Measurements from ENCODE around the gene FBXL12. TPM values are rescaled to one million over a fixed set of nuclear protein-coding genes. Genes with fewer than 3 reads are reported as not detected.

The FBXL12 gene, protein sequence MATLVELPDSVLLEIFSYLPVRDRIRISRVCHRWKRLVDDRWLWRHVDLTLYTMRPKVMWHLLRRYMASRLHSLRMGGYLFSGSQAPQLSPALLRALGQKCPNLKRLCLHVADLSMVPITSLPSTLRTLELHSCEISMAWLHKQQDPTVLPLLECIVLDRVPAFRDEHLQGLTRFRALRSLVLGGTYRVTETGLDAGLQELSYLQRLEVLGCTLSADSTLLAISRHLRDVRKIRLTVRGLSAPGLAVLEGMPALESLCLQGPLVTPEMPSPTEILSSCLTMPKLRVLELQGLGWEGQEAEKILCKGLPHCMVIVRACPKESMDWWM
- 19.4 and 23.3 TPM in 2 replicates for total RNA-seq

GRCh38 chr19:9818734-9819595 lies at the start of gene FBXL12:
Gene FBXL12 (minus strand): TSS chr19:9819079. CDS start chr19:9818813, 266 bp downstream.
- DNase-seq: peak; percentile 100

DNA sequence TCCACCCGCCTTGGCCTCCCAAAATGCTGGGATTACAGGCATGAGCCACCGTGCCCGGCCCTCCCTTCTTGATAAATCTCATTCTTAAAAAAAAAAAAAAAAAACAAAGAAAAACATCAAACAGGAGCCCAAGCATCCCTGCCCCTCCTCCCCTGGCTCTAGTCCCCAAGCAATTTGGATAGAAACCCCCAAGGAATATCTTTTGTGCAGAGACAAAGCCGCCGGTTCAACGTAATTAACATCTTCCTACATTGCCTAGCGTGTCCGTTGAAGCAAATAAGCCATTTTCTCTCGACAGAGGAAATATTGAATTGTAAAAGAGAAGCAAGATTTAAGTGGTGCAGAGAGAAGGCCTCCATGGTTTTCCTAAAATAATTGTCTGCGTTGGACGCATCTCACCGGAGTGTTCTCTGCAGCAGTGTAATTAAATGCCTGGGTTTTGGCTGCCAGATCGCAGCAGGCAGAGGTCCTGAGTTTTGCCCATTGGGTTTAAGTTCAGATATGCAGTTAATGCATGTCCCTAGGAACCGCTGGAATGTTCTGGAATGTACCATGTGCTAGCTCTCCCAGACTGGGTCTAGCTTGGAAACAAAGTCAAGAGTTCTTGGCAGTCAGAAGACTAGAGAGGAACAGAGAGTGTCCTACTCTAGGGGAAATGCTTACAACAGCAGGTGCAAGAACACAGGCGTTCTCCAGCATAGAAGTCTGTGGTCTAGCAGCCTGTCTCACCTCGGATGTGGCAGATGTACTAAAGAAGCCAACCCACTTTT lies 47.0 kb upstream of the FBXL12 start:
- Mint-ChIP-seq H3K4me1 (peaks cover 46% of the 10 kb centered on the region), H3K9me3 (no peaks in the 10 kb centered on the region), H3K27me3 (no peaks in the 10 kb centered on the region), H3K4me3 (peak overlapping the region; percentile 67), H3K27ac (peak overlapping the region; percentile 65), H3K36me3 (ENCODE audit: low read depth) (peaks cover 4% of the 10 kb centered on the region)
- peak; percentile 87 for DNase-seq
- intact Hi-C loops (cut with micrococcal nuclease): no loop called here

More at GRCh38 chr19:9818734-9819595, at the start of gene FBXL12:
- Mint-ChIP-seq H3K4me3 (peak within 1 kb of the TSS; percentile 93), H3K9me3 (peaks cover 10% of the 10 kb centered on the region), H3K27ac (peak within 1 kb of the TSS; percentile 94), H3K4me1 (peaks cover 22% of the 10 kb centered on the region), H3K27me3 (no peaks in the 10 kb centered on the region), H3K36me3 (ENCODE audit: low read depth) (peaks cover 27% of the 10 kb centered on the region)
- intact Hi-C loops (cut with micrococcal nuclease): loop anchor here (1.0 to 2.0 kb wide), 6 partner anchors 8 to 1898 kb away; partner anchors contain the start of genes PIN1, SNAPC2, UBL5 and ZNF846

- Mint-ChIP-seq H3K36me3 (ENCODE audit: low read depth) (peaks cover 5% of the 10 kb centered on the region), H3K27me3 (no peaks in the 10 kb centered on the region), H3K27ac (peak overlapping the region; percentile 89), H3K4me1 (peaks cover 60% of the 10 kb centered on the region), H3K9me3 (no peaks in the 10 kb centered on the region), H3K4me3 (peak overlapping the region; percentile 84)
- intact Hi-C loops (cut with micrococcal nuclease): loop anchor here (1.0 to 2.0 kb wide), 2 partner anchors 29 to 51 kb away; partner anchors contain the start of gene PIN1
- peak; percentile 70 for DNase-seq
These were observed 44.9 kb upstream of the FBXL12 start for GRCh38 chr19:9863759-9864158.

DNA sequence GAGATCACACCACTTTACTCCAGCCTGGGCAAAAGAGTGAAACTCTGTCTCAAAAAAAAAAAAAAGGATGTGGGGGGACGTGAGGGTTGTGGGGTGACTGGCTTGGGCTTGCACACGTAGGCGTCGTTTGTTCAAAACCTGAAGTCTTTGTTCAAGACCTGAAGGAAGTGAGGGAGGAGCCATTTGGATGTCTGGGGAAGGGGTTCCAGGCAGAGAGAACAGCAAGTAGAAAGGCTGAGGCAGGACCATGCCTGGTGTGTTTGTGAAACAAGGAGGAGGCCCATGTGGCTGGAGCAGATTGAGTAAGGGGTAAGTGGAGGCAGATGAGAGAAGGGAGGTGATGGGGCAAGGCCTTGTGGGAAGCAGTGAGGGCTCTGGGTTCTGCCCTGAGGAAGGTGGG lies 44.1 kb upstream of the FBXL12 start:
- intact Hi-C loops (cut with micrococcal nuclease): loop anchor here (1.0 to 2.0 kb wide), 2 partner anchors 28 to 51 kb away; partner anchors contain the start of gene PIN1

DNA sequence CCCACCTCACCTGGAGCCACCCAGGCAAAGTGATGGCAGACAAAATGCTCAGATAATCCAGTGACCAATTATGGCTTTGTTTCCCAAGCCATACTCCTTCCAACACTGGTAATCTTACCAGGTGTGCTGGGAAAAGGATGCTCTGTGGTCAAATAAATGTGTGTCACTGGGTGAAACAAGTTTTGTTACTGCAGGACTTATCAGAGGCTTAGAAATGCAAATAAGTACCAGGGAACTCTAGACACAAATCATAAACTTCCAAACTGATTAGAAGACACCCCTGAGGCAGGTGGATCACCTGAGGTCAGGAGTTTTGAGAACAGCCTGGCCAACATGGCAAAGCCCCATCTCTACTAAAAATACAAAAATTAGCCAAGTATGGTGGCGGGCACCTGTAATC lies 42.6 kb upstream of the FBXL12 start:
- H3K27me3 Mint-ChIP-seq: no peaks in the 10 kb centered on the region
- H3K4me1 Mint-ChIP-seq: peaks cover 77% of the 10 kb centered on the region

More for the DNA sequence above, 44.1 kb upstream of the FBXL12 start:
- Mint-ChIP-seq H3K27ac (peak overlapping the region; percentile 89), H3K4me3 (peak overlapping the region; percentile 84), H3K36me3 (ENCODE audit: low read depth) (peaks cover 6% of the 10 kb centered on the region), H3K27me3 (no peaks in the 10 kb centered on the region), H3K4me1 (peaks cover 68% of the 10 kb centered on the region), H3K9me3 (no peaks in the 10 kb centered on the region)
- peak; percentile 81 for DNase-seq

DNA sequence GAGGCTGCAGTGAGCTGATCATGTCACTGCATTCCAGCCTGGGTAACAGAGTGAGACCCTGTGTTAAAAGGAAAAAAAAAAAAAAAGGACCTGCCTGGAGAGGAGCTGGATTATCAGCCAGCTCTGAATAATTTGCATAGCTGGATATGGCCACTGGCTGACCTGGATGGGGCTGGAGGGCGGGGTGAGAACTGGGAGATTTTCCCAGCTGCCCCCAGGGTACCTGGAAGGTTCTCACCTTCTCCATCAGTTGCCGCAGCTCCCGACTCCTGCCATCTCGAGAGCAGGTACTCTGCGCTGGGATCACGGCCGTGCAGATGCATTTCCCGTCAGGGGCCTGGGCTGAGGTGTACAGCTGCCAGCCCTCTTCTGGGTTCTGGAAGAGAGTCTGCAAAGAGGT lies 41.5 kb upstream of the FBXL12 start:
- intact Hi-C loops (cut with micrococcal nuclease): no loop called here
- no peak overlapping the region for H3K27ac Mint-ChIP-seq
- H3K9me3 Mint-ChIP-seq: no peaks in the 10 kb centered on the region
- H3K4me3 Mint-ChIP-seq: no peak overlapping the region
- no peak for DNase-seq
- H3K4me1 Mint-ChIP-seq: peaks cover 71% of the 10 kb centered on the region
- H3K36me3 Mint-ChIP-seq (ENCODE audit: low read depth): peaks cover 12% of the 10 kb centered on the region
- H3K27me3 Mint-ChIP-seq: no peaks in the 10 kb centered on the region

More for the DNA sequence above, 42.6 kb upstream of the FBXL12 start:
- Mint-ChIP-seq H3K9me3 (no peaks in the 10 kb centered on the region), H3K36me3 (ENCODE audit: low read depth) (peaks cover 9% of the 10 kb centered on the region), H3K4me3 (peak overlapping the region; percentile 60), H3K27ac (peak overlapping the region; percentile 89)
- DNase-seq: no peak
- intact Hi-C loops (cut with micrococcal nuclease): no loop called here

DNA sequence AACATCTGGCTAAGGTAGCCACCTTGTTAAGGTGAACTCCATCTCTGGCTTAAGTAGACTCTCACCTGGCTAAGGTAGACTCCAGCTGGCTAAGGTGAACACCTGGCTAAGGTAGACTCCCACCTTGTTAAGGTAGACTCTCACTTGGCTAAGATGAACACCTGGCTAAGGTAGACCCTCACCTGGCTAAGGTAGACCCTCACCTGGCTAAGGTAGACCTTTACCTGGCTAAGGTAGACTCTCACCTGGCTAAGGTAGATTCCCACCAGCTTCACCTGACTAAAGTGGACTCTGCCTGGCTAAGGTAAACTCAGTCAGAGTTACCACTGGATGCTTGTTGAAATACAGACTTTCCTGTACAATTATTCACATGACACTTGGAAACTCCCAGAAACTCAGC lies 39.9 kb upstream of the FBXL12 start:
- H3K36me3 Mint-ChIP-seq (ENCODE audit: low read depth): peaks cover 10% of the 10 kb centered on the region
- H3K4me1 Mint-ChIP-seq: peaks cover 62% of the 10 kb centered on the region
- peak overlapping the region; percentile 81 for H3K4me3 Mint-ChIP-seq
- H3K9me3 Mint-ChIP-seq: no peaks in the 10 kb centered on the region
- H3K27me3 Mint-ChIP-seq: no peaks in the 10 kb centered on the region
- peak overlapping the region; percentile 54 for H3K27ac Mint-ChIP-seq
- intact Hi-C loops (cut with micrococcal nuclease): no loop called here
- no peak for DNase-seq

DNA sequence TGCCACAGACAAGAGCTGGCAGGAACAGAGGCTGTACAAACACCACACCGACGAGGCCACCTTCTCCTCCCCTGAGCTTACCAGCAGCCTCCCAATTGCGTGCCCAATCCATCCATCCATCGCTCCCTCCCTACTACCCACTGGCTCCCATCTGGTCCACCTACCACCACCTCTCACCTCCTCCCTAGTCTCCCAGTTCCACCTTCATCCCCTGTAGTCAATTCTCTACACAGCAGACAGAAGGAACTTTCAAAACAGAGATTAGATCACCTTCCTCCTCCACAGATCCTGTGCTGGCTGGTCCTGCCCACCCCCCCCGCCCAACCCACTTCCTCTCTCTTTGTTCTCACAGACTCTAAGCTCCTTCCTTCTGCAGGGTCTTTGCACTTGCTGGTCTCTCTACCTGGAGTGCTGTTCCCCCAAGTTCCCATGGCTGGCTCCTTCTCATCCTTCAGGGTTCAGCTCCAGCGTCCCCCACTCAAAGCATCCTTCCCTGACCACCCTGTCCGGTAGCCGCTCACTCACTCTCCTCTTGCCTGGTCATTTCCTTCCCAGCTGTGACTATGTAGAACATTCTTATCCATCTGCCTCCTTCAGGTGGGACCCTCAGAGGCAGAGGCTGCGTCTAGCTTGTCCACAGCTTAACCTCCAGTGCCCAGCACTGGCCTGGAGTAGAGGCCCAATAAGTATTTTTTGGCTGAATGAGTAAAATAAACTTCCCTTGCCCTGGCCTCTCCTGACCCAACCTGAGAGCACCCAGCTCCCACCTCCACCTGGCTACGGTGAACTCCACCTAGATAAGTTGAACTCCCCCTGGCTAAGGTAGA lies 39.3 kb upstream of the FBXL12 start:
- H3K4me3 Mint-ChIP-seq: peak overlapping the region; percentile 81
- H3K4me1 Mint-ChIP-seq: peaks cover 56% of the 10 kb centered on the region
- peak; percentile 73 for DNase-seq
- H3K9me3 Mint-ChIP-seq: no peaks in the 10 kb centered on the region
- peaks cover 11% of the 10 kb centered on the region for H3K36me3 Mint-ChIP-seq (ENCODE audit: low read depth)
- no peaks in the 10 kb centered on the region for H3K27me3 Mint-ChIP-seq
- intact Hi-C loops (cut with micrococcal nuclease): no loop called here
- peak overlapping the region; percentile 85 for H3K27ac Mint-ChIP-seq

DNA sequence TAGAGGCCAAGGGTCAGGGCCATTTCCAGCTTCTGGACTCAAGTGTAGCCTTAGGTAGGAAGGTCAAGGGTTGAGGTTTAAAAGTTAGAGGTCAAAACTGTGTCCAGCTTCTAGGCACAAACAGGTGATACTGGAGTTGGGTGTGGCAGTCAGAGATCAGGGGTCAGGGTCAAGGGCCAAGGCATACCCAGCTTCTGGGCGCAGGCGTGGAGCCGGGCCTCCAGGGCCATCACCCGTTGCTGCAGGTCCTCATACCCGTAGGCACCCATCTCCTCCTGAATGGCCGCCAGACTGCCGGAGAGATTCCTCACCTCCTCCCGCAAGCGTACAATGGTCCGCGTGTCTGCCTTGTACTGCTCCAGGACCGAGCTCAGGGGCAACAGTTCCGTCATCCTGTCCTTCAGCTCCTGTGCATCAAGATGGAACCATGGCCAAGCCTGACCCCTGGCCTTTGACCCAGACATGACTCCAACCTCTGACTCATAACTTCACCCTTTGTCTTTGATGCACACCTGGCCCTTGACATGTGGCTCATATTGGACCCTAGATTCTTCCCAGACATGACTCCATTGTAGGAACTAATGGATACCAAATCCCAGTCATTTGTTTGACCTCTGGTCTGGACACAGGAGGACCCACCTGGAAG lies 38.3 kb upstream of the FBXL12 start:
- Mint-ChIP-seq H3K36me3 (ENCODE audit: low read depth) (peaks cover 11% of the 10 kb centered on the region), H3K4me3 (peak overlapping the region; percentile 81), H3K27ac (peak overlapping the region; percentile 72), H3K27me3 (no peaks in the 10 kb centered on the region), H3K4me1 (peaks cover 48% of the 10 kb centered on the region), H3K9me3 (no peaks in the 10 kb centered on the region)
- no peak for DNase-seq
- intact Hi-C loops (cut with micrococcal nuclease): no loop called here

DNA sequence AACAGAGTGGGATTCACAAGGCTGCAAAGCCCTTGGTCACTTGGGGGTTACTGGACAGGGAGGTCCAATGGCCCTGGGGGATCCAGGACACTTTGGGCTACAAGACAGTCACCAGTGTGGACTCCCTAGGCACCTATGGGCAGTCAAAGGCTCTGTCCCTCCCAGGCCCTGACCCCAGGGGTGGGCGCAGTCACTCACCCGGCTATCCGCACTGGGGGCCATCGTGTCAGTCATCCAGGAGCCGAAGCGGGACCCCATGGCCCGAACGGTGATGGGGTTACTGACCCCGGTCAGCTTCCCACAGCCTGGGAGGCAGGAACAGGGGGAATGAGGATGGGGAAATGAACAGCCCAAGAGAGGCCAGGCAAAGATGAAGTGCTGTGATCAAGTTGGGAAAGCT lies 37.7 kb upstream of the FBXL12 start:
- Mint-ChIP-seq H3K27me3 (no peaks in the 10 kb centered on the region), H3K9me3 (no peaks in the 10 kb centered on the region), H3K27ac (peak overlapping the region; percentile 72), H3K4me1 (peaks cover 42% of the 10 kb centered on the region), H3K4me3 (peak overlapping the region; percentile 51), H3K36me3 (ENCODE audit: low read depth) (peaks cover 15% of the 10 kb centered on the region)
- intact Hi-C loops (cut with micrococcal nuclease): no loop called here
- no peak for DNase-seq

DNA sequence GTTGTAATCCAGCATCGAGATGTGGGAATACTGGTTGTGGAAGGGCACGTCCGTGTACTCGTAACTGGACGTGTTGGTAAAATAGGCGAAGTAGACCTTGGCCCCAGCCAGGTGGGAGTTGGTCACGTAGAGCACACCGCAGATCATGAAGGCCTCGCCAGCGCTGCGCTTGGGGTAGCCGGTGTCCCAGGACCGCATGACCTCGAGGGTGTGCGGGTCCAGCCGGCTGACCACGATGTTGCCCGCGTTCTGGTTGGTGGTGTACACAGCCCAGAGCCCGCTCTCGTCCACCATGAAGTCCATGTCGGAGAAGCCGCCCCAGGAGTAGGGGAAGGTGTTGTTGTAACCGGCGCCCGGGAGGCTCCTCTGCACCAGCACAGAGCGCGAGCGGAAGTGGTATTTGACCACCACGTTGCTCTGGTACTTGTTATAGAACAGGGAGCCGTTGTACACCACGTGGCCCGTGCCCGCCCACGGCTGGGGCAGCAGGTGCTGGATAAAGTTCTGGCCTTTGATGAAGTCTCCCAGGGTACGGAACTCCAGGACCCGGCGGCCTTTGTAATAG lies 35.5 kb upstream of the FBXL12 start:
- Mint-ChIP-seq H3K4me1 (peaks cover 27% of the 10 kb centered on the region), H3K27ac (no peak overlapping the region), H3K36me3 (ENCODE audit: low read depth) (peaks cover 17% of the 10 kb centered on the region), H3K4me3 (no peak overlapping the region), H3K27me3 (no peaks in the 10 kb centered on the region), H3K9me3 (no peaks in the 10 kb centered on the region)
- intact Hi-C loops (cut with micrococcal nuclease): no loop called here
- DNase-seq: no peak

DNA sequence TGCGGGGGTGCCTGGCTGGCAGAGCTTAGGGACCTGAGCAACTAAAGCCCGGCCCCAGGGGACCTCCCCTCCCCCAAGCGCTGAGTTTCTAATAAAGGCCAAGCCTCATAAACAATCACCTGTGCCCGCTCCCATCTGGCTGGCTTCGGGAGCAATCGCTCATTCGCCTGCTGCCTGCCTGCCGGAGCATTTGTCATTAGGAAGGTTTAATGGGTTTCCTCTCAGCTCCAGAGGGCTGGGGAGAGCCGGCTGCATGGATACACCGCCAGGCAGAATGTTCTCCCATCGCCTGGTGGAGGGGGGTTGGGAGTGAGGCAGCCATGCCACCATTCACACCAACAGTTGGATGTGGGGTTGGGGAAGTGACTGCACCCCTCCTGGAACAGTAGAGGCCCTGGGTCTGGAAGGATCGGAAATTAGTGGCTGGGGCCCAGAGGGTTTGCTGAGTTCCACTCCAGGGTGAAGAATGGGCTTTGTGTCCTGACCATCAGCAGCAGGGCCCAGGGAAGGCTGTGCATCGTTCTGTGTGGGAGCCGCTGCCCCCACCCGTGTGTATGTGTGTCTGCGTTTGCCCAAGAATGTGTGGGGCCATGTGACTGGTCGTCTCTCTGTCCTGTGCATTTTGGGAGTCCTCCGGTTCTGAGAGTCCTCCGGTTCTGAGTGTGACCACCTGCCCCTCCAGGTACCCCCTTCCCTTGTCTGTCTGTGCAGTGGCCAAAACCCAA lies 31.5 kb upstream of the FBXL12 start:
- Mint-ChIP-seq H3K27ac (no peak overlapping the region), H3K9me3 (no peaks in the 10 kb centered on the region), H3K36me3 (ENCODE audit: low read depth) (peaks cover 21% of the 10 kb centered on the region), H3K4me3 (no peak overlapping the region), H3K4me1 (peaks cover 7% of the 10 kb centered on the region), H3K27me3 (no peaks in the 10 kb centered on the region)
- intact Hi-C loops (cut with micrococcal nuclease): no loop called here
- DNase-seq: no peak
